ENCODE measurements around the gene PRR23B.

Gene PRR23B

GRCh38 chr3:139016430-139017048, 4.2 kb downstream of the PRR23B start:
- Histone ChIP-seq H3K4me1 (ENCODE audit: control insufficient read depth, insufficient read depth, low read length) (no peaks in the 10 kb centered on the region), H3K9me3 (ENCODE audit: control insufficient read depth, insufficient read depth, low read length) (no peaks in the 10 kb centered on the region), H3K36me3 (ENCODE audit: control insufficient read depth, insufficient read depth, low read length) (no peaks in the 10 kb centered on the region), H3K9ac (ENCODE audit: low read depth, low read length) (no peak overlapping the region), H3K4me3 (ENCODE audit: low read depth, low read length) (no peak overlapping the region), H3K27me3 (ENCODE audit: control insufficient read depth, insufficient read depth, low read length) (no peaks in the 10 kb centered on the region)

GRCh38 chr3:139006051-139006716, 14.5 kb downstream of the PRR23B start, which contains the start of gene PRR23A:
Gene PRR23A, minus strand, starts transcription at chr3:139006268. Its CDS starts 0 bp downstream, at chr3:139006268.
- Histone ChIP-seq H3K27me3 (ENCODE audit: control insufficient read depth, insufficient read depth, low read length) (no peaks in the 10 kb centered on the region), H3K9me3 (ENCODE audit: control insufficient read depth, insufficient read depth, low read length) (no peaks in the 10 kb centered on the region), H3K4me3 (ENCODE audit: low read depth, low read length) (no peak within 1 kb of the TSS), H3K36me3 (ENCODE audit: control insufficient read depth, insufficient read depth, low read length) (no peaks in the 10 kb centered on the region), H3K4me1 (ENCODE audit: control insufficient read depth, insufficient read depth, low read length) (no peaks in the 10 kb centered on the region), H3K9ac (ENCODE audit: low read depth, low read length) (no peak within 1 kb of the TSS)

- Histone ChIP-seq H3K27me3 (ENCODE audit: control insufficient read depth, insufficient read depth, low read length) (no peaks in the 10 kb centered on the region), H3K9me3 (ENCODE audit: control insufficient read depth, insufficient read depth, low read length) (no peaks in the 10 kb centered on the region), H3K36me3 (ENCODE audit: control insufficient read depth, insufficient read depth, low read length) (no peaks in the 10 kb centered on the region), H3K4me1 (ENCODE audit: control insufficient read depth, insufficient read depth, low read length) (no peaks in the 10 kb centered on the region), H3K9ac (ENCODE audit: low read depth, low read length) (no peak overlapping the region), H3K4me3 (ENCODE audit: low read depth, low read length) (no peak overlapping the region)
Measured at GRCh38 chr3:139005356-139005993, 15.3 kb downstream of the PRR23B start.

- Histone ChIP-seq H3K9ac (ENCODE audit: low read depth, low read length) (no peak overlapping the region), H3K9me3 (ENCODE audit: control insufficient read depth, insufficient read depth, low read length) (no peaks in the 10 kb centered on the region), H3K36me3 (ENCODE audit: control insufficient read depth, insufficient read depth, low read length) (no peaks in the 10 kb centered on the region), H3K4me1 (ENCODE audit: control insufficient read depth, insufficient read depth, low read length) (no peaks in the 10 kb centered on the region), H3K4me3 (ENCODE audit: low read depth, low read length) (no peak overlapping the region), H3K27me3 (ENCODE audit: control insufficient read depth, insufficient read depth, low read length) (peaks cover 6% of the 10 kb centered on the region)
Measured at GRCh38 chr3:138995706-138996105, 25.0 kb downstream of the PRR23B start.

GRCh38 chr3:138987181-138987580, 33.5 kb downstream of the PRR23B start:
- no peaks in the 10 kb centered on the region for H3K36me3 ChIP-seq (ENCODE audit: control insufficient read depth, insufficient read depth, low read length)
- peaks cover 2% of the 10 kb centered on the region for H3K27me3 ChIP-seq (ENCODE audit: control insufficient read depth, insufficient read depth, low read length)
- H3K9ac ChIP-seq (ENCODE audit: low read depth, low read length): no peak overlapping the region
- no peak overlapping the region for H3K4me3 ChIP-seq (ENCODE audit: low read depth, low read length)
- no peaks in the 10 kb centered on the region for H3K4me1 ChIP-seq (ENCODE audit: control insufficient read depth, insufficient read depth, low read length)
- H3K9me3 ChIP-seq (ENCODE audit: control insufficient read depth, insufficient read depth, low read length): no peaks in the 10 kb centered on the region

GRCh38 chr3:138985932-138986331, 34.8 kb downstream of the PRR23B start:
- no peaks in the 10 kb centered on the region for H3K27me3 ChIP-seq (ENCODE audit: control insufficient read depth, insufficient read depth, low read length)
- no peak overlapping the region for H3K4me3 ChIP-seq (ENCODE audit: low read depth, low read length)
- H3K36me3 ChIP-seq (ENCODE audit: control insufficient read depth, insufficient read depth, low read length): no peaks in the 10 kb centered on the region
- H3K9ac ChIP-seq (ENCODE audit: low read depth, low read length): no peak overlapping the region
- no peaks in the 10 kb centered on the region for H3K9me3 ChIP-seq (ENCODE audit: control insufficient read depth, insufficient read depth, low read length)
- H3K4me1 ChIP-seq (ENCODE audit: control insufficient read depth, insufficient read depth, low read length): no peaks in the 10 kb centered on the region

GRCh38 chr3:138984816-138985215, 35.9 kb downstream of the PRR23B start:
- no peaks in the 10 kb centered on the region for H3K4me1 ChIP-seq (ENCODE audit: control insufficient read depth, insufficient read depth, low read length)
- H3K9me3 ChIP-seq (ENCODE audit: control insufficient read depth, insufficient read depth, low read length): no peaks in the 10 kb centered on the region
- H3K27me3 ChIP-seq (ENCODE audit: control insufficient read depth, insufficient read depth, low read length): no peaks in the 10 kb centered on the region
- no peak overlapping the region for H3K4me3 ChIP-seq (ENCODE audit: low read depth, low read length)
- no peaks in the 10 kb centered on the region for H3K36me3 ChIP-seq (ENCODE audit: control insufficient read depth, insufficient read depth, low read length)
- no peak overlapping the region for H3K9ac ChIP-seq (ENCODE audit: low read depth, low read length)

GRCh38 chr3:138976047-138976446, 44.7 kb downstream of the PRR23B start:
- H3K9ac ChIP-seq (ENCODE audit: low read depth, low read length): no peak overlapping the region
- H3K27me3 ChIP-seq (ENCODE audit: control insufficient read depth, insufficient read depth, low read length): no peaks in the 10 kb centered on the region
- no peak overlapping the region for H3K4me3 ChIP-seq (ENCODE audit: low read depth, low read length)
- no peaks in the 10 kb centered on the region for H3K9me3 ChIP-seq (ENCODE audit: control insufficient read depth, insufficient read depth, low read length)
- H3K4me1 ChIP-seq (ENCODE audit: control insufficient read depth, insufficient read depth, low read length): no peaks in the 10 kb centered on the region
- H3K36me3 ChIP-seq (ENCODE audit: control insufficient read depth, insufficient read depth, low read length): no peaks in the 10 kb centered on the region

GRCh38 chr3:138975351-138975750, 45.4 kb downstream of the PRR23B start:
- H3K27me3 ChIP-seq (ENCODE audit: control insufficient read depth, insufficient read depth, low read length): no peaks in the 10 kb centered on the region
- H3K36me3 ChIP-seq (ENCODE audit: control insufficient read depth, insufficient read depth, low read length): no peaks in the 10 kb centered on the region
- H3K4me3 ChIP-seq (ENCODE audit: low read depth, low read length): no peak overlapping the region
- H3K9ac ChIP-seq (ENCODE audit: low read depth, low read length): no peak overlapping the region
- H3K9me3 ChIP-seq (ENCODE audit: control insufficient read depth, insufficient read depth, low read length): no peaks in the 10 kb centered on the region
- H3K4me1 ChIP-seq (ENCODE audit: control insufficient read depth, insufficient read depth, low read length): no peaks in the 10 kb centered on the region

- Histone ChIP-seq H3K9me3 (ENCODE audit: control insufficient read depth, insufficient read depth, low read length) (no peaks in the 10 kb centered on the region), H3K27me3 (ENCODE audit: control insufficient read depth, insufficient read depth, low read length) (no peaks in the 10 kb centered on the region), H3K4me3 (ENCODE audit: low read depth, low read length) (no peak overlapping the region), H3K36me3 (ENCODE audit: control insufficient read depth, insufficient read depth, low read length) (no peaks in the 10 kb centered on the region), H3K9ac (ENCODE audit: low read depth, low read length) (no peak overlapping the region), H3K4me1 (ENCODE audit: control insufficient read depth, insufficient read depth, low read length) (no peaks in the 10 kb centered on the region)
Measured at GRCh38 chr3:138974462-138974861, 46.3 kb downstream of the PRR23B start.

- Histone ChIP-seq H3K9me3 (ENCODE audit: control insufficient read depth, insufficient read depth, low read length) (no peaks in the 10 kb centered on the region), H3K36me3 (ENCODE audit: control insufficient read depth, insufficient read depth, low read length) (no peaks in the 10 kb centered on the region), H3K27me3 (ENCODE audit: control insufficient read depth, insufficient read depth, low read length) (no peaks in the 10 kb centered on the region), H3K4me3 (ENCODE audit: low read depth, low read length) (no peak overlapping the region), H3K4me1 (ENCODE audit: control insufficient read depth, insufficient read depth, low read length) (no peaks in the 10 kb centered on the region), H3K9ac (ENCODE audit: low read depth, low read length) (no peak overlapping the region)
Measured at GRCh38 chr3:138972941-138973340, 47.8 kb downstream of the PRR23B start.

- Histone ChIP-seq H3K27me3 (ENCODE audit: control insufficient read depth, insufficient read depth, low read length) (no peaks in the 10 kb centered on the region), H3K9me3 (ENCODE audit: control insufficient read depth, insufficient read depth, low read length) (no peaks in the 10 kb centered on the region), H3K4me1 (ENCODE audit: control insufficient read depth, insufficient read depth, low read length) (no peaks in the 10 kb centered on the region), H3K9ac (ENCODE audit: low read depth, low read length) (no peak overlapping the region), H3K36me3 (ENCODE audit: control insufficient read depth, insufficient read depth, low read length) (no peaks in the 10 kb centered on the region), H3K4me3 (ENCODE audit: low read depth, low read length) (no peak overlapping the region)
Measured at GRCh38 chr3:138971766-138972320, 48.9 kb downstream of the PRR23B start.
